D721Med (cell line): ENCODE measurements around the gene ZNF664.

Experiments used
- DNase-seq: peaks from one replicate; pipeline ENCODE4 v3.0.0; 2011; ENCODE audit warnings: low spot score; ENCODE audit not compliant: insufficient read length
- FAIRE-seq: peaks from 2 replicates; lab custom pipeline; 2011; peaks lifted over from hg19 to GRCh38; lab: Jason Lieb, UNC
- TF ChIP-seq, protein P1 (sequence below): IDR thresholded peaks from 2 replicates; pipeline ENCODE4 v1.5.1; 2012; ENCODE audit warnings: mild to moderate bottlenecking, control low read depth; ENCODE audit not compliant: insufficient read depth; ENCODE audit errors: missing control alignments

ZNF664 gene

DNA sequence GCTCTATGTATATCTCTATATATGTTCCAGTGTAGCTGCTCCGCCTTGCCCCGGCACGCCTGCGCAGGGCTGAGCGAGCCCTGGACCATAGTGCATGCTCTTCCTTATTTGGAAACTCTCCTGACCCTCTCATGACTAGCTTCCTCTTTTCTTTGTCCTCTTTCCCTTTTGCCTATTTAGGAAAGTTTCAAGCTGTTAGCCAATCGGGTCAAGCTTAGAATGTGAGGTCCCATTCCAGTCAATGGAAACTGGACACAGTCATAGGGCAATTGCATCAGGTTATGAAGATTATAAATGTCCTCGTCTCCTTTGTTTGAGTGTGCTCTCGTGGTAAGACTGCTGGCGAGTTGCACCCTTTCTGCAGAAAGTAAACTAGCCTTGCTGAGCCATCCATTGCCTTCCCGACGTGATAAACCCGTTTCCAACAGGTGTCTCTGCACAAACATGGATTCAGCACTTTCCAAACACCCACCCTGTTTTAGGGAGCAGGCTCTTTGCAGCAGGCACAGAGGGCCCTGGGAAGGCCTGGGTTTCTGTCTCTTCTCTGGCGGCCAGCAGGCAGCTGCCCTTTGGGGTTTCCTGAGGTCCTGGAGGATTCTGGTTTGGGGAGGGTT lies 31.3 kb upstream of the ZNF664 start:
- TF ChIP-seq, protein P1, sequence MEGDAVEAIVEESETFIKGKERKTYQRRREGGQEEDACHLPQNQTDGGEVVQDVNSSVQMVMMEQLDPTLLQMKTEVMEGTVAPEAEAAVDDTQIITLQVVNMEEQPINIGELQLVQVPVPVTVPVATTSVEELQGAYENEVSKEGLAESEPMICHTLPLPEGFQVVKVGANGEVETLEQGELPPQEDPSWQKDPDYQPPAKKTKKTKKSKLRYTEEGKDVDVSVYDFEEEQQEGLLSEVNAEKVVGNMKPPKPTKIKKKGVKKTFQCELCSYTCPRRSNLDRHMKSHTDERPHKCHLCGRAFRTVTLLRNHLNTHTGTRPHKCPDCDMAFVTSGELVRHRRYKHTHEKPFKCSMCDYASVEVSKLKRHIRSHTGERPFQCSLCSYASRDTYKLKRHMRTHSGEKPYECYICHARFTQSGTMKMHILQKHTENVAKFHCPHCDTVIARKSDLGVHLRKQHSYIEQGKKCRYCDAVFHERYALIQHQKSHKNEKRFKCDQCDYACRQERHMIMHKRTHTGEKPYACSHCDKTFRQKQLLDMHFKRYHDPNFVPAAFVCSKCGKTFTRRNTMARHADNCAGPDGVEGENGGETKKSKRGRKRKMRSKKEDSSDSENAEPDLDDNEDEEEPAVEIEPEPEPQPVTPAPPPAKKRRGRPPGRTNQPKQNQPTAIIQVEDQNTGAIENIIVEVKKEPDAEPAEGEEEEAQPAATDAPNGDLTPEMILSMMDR: no peak
- no peak for DNase-seq
- no peak for FAIRE-seq

DNA sequence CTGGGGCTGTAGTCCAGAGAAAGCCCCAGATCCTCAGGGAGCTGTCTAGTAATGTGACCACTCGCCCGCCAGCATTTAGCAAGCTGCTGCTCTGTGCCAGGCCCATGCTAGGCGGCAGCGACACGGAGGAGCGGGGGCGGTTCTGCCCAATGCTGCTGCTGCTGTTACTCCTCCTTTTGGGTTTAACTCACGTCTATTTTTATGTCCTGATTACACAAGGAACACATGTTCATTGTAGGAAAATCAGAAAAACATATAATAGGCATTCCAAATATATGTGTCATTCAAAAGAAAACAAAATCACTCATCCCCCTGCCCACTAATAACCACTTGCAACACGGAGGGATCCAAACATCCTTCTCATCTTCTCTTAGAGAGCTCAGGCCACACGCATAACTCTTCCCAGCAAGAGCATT lies 30.8 kb upstream of the ZNF664 start:
- no peak for FAIRE-seq
- TF ChIP-seq, protein P1: no peak
- no peak for DNase-seq

DNA sequence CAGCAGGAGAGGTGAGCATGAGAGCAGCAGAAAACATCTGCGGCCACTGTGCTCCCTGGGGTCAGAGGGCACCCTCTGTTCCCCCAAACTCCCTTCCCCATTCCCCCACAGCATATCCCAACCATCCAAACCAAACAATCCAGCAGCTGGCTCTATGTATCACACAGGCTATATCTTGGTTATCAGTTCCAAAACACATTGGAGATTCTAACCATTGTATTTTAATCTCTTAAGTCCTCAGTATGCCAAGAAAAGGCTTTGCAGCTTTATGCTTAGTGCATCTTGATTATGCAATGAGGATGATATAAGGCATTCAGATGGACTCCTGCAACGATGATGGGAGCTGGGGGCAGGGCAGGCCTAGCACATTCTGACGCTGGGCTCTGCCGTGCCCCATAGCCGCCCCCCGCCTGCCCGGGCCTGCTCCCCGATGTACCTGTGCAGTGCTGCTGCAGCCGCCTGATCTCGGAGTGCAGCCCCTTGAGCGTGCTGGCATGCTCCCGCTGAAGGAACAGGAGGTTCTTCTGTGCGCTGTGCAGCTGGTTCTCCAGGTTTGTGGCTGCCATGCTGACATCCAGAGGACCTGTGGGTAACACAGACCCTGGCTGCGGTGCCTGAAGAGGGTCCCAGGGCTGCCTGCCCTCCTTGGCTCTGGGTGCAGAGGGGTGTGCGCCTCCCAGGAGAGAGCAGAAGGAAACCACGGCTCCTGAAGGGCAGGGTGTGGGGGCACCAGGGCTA lies 29.9 kb upstream of the ZNF664 start:
- no peak for FAIRE-seq
- TF ChIP-seq, protein P1: no peak
- DNase-seq: no peak

DNA sequence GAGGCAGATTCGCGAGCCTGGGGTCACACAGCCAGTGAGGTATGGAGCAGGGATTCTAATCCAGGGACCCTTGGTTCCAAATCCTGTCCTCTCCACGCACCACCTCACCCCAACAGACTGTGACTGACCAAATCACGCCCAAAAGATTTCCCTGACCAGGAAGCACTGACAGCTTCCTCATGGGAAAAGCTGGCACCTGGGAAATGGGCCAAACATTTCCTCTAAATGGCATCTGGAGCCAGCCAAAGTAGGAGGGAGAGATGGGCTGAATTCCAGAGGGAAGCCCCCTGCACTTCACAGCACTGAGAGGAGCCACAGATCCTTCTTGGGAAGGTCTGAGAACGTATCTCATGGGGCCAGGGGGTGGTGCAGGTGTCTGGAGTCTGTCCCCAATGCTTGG lies 29.2 kb upstream of the ZNF664 start:
- no peak for FAIRE-seq
- no peak for DNase-seq
- TF ChIP-seq, protein P1: no peak

DNA sequence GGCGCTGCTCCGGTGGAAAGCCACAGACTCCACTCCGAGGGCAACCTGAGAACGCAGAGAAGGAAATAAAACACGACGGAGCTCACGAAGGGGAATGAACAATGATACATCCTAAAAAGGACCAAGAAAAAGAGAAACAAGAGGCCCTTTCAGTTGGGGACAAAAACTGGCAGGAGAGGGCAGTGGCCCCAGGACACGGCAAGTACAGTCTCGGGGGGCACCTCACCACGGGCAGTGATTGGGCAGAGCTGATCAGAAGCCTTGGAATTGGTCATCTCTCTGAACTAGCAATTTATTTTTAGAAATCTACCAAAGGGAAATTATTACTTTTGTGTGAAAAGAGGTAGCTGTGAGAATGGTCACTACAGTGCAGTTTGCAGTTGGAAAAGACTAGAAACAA lies 28.3 kb upstream of the ZNF664 start:
- FAIRE-seq (no peak), DNase-seq (no peak)
- TF ChIP-seq, protein P1: no peak

DNA sequence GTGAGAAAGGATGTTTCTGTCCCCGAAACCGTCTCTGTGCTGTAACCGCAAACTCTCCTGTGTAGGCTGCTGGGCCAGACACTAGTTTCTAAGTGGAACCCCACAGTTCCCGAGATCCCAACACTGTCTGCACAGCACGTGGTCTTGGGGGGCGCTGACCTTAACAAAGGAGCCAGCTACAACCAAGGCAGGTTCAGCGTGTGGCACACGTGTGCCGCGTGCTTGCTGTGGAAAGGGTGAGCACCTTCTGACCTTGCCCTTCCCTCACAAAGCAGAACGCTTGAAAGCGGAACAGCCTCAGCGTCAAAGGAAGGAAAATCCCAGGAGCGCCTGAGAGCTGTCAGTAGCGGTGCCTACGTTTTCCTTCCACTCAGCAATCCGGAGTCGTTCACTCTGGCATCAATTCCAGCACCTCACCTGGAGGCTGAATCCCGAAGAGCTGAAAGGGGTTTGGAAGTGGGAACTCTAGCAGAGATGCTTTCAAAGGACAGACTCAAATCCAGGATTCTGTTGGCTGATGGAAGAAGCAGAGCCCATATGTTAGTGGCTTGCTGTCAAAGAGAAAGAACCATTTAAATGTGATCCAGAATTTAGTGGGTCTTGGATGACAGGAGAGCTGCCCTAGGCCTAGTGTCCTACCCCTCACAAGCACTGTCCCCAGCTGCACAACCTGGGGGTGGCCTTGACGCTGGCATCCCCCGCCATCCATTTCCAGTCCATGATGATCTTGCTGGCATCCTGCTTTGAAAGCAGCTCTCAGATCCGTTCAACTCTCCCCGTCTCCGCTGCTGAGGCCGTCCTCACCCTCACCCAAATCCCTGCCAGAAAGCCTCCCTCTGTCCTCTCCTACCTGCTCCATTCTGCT lies 27.5 kb upstream of the ZNF664 start:
- DNase-seq (no peak), FAIRE-seq (no peak)
- TF ChIP-seq, protein P1: no peak
